ENCODE data around the gene KIF19. TPM values are rescaled to one million over a fixed set of nuclear protein-coding genes. Genes with fewer than 3 reads are reported as not detected.

Gene KIF19
- total RNA-seq, 4 donors from 2014 or later = 0.65 to 0.91 (median 0.68) TPM; not detected in 1

- no peak for DNase-seq (ENCODE audit: low spot score in 2 of 2)
- no peak for TF ChIP-seq POLR2A (IDR thresholded peaks at IDR 0.05)
- no peak for TF ChIP-seq CTCF (IDR thresholded peaks at IDR 0.05)
- H3K4me3 ChIP-seq (ENCODE audit: low read depth, poor library complexity, severe bottlenecking) = no peak overlapping the region
- intact Hi-C loops (cut with DNase I; ENCODE audit: low total_unique reads) = no loop called here
- WGBS, 2 donors = 64% methylated on average over 6 of the region's 6 CpGs
These were observed 67.4 kb downstream of the KIF19 start for GRCh38 chr17:74393346-74393942.

GRCh38 chr17:74394275-74394950 lies 68.4 kb downstream of the KIF19 start:
- TF ChIP-seq POLR2A (IDR thresholded peaks at IDR 0.05) (no peak), CTCF (IDR thresholded peaks at IDR 0.05) (no peak)
- no peak for DNase-seq (ENCODE audit: low spot score in 2 of 2)
- no peak overlapping the region for H3K4me3 ChIP-seq (ENCODE audit: low read depth, poor library complexity, severe bottlenecking)
- WGBS, 2 donors = 82 to 86% methylated on average over 12 of the region's 12 CpGs
- intact Hi-C loops (cut with DNase I; ENCODE audit: low total_unique reads) = no loop called here

- 68 to 74% methylated on average over 7 of the region's 7 CpGs for WGBS, 2 donors
- H3K4me3 ChIP-seq (ENCODE audit: low read depth, poor library complexity, severe bottlenecking) = no peak overlapping the region
- intact Hi-C loops (cut with DNase I; ENCODE audit: low total_unique reads) = no loop called here
- DNase-seq (ENCODE audit: low spot score in 2 of 2) = no peak
- TF ChIP-seq POLR2A (IDR thresholded peaks at IDR 0.05) (no peak), CTCF (IDR thresholded peaks at IDR 0.05) (no peak)
These were observed 69.0 kb downstream of the KIF19 start for GRCh38 chr17:74394977-74395376.

GRCh38 chr17:74396567-74396966 lies 70.5 kb downstream of the KIF19 start:
- 65 to 91% methylated on average over 4 of the region's 4 CpGs for WGBS, 2 donors
- H3K4me3 ChIP-seq (ENCODE audit: low read depth, poor library complexity, severe bottlenecking) = no peak overlapping the region
- DNase-seq (ENCODE audit: low spot score in 2 of 2) = no peak
- no peak for TF ChIP-seq POLR2A (IDR thresholded peaks at IDR 0.05)
- no peak for TF ChIP-seq CTCF (IDR thresholded peaks at IDR 0.05)
- intact Hi-C loops (cut with DNase I; ENCODE audit: low total_unique reads) = no loop called here

- intact Hi-C loops (cut with DNase I; ENCODE audit: low total_unique reads) = no loop called here
- 84 to 86% methylated on average over 7 of the region's 7 CpGs for WGBS, 2 donors
- TF ChIP-seq POLR2A (IDR thresholded peaks at IDR 0.05) (no peak), CTCF (IDR thresholded peaks at IDR 0.05) (no peak)
These were observed 76.0 kb downstream of the KIF19 start for GRCh38 chr17:74402048-74402447.

More at GRCh38 chr17:74402048-74402447, 76.0 kb downstream of the KIF19 start:
- H3K4me3 ChIP-seq (ENCODE audit: low read depth, poor library complexity, severe bottlenecking) = no peak overlapping the region
- DNase-seq (ENCODE audit: low spot score in 2 of 2) = no peak
